GM18951 (cell line): ENCODE results near the gene KIF5A.
"Not testable (repeated sequence)": the region's sequence is repeated elsewhere in the genome, so short reads cannot be mapped to it uniquely, and the experiment has no call there.

Experiments
- POLR2A ChIP-seq: IDR thresholded peaks from 4 replicates; pipeline ENCODE4 v1.6.1; 2011; ENCODE audit warnings: mild to moderate bottlenecking; ENCODE audit not compliant: insufficient read length, insufficient read depth; ENCODE audit errors: extremely low read depth
- in situ Hi-C: fragments of 300-500 bp; cut with MboI; formaldehyde crosslinking; loops from one replicate; pipeline ENCODE4 v1.12.0; 2022; ENCODE audit warnings: low sequenced_read_pairs, mixed read lengths, inconsistent platforms; ENCODE audit not compliant: unreplicated experiment

KIF5A gene

GRCh38 chr12:57549909-57550640, at the start of gene KIF5A:
Gene KIF5A, plus strand, starts transcription at chr12:57550044. Its CDS starts 228 bp downstream, at chr12:57550272.
- no peak for TF ChIP-seq POLR2A
- in situ Hi-C loops = no loop called here

- in situ Hi-C loops = no loop called here
Observed at GRCh38 chr12:57500213-57500612, 49.6 kb upstream of the KIF5A start.

GRCh38 chr12:57502311-57502969, 47.4 kb upstream of the KIF5A start:
- in situ Hi-C loops = not testable (repeated sequence)

More at GRCh38 chr12:57500213-57500612, 49.6 kb upstream of the KIF5A start:
- no peak for TF ChIP-seq POLR2A

- in situ Hi-C loops = not testable (repeated sequence)
Observed at GRCh38 chr12:57506541-57506940, 43.3 kb upstream of the KIF5A start.

GRCh38 chr12:57507796-57508195, 42.0 kb upstream of the KIF5A start:
- in situ Hi-C loops = not testable (repeated sequence)

GRCh38 chr12:57511161-57511560, 38.7 kb upstream of the KIF5A start:
- TF ChIP-seq POLR2A = no peak
- in situ Hi-C loops = no loop called here

- in situ Hi-C loops = no loop called here
- no peak for TF ChIP-seq POLR2A
Observed at GRCh38 chr12:57511588-57512325, 38.1 kb upstream of the KIF5A start.

- no peak for TF ChIP-seq POLR2A
- in situ Hi-C loops = no loop called here
Observed at GRCh38 chr12:57512665-57513064, 37.2 kb upstream of the KIF5A start.

- in situ Hi-C loops = no loop called here
- no peak for TF ChIP-seq POLR2A
Observed at GRCh38 chr12:57513266-57513665, 36.6 kb upstream of the KIF5A start.

- in situ Hi-C loops = not testable (repeated sequence)
Observed at GRCh38 chr12:57513677-57514076, 36.2 kb upstream of the KIF5A start.

- in situ Hi-C loops = not testable (repeated sequence)
Observed at GRCh38 chr12:57514246-57514645, 35.6 kb upstream of the KIF5A start.

- TF ChIP-seq POLR2A = no peak
- in situ Hi-C loops = no loop called here
Observed at GRCh38 chr12:57514720-57515407, 35.0 kb upstream of the KIF5A start.

GRCh38 chr12:57515408-57515933, 34.4 kb upstream of the KIF5A start:
- TF ChIP-seq POLR2A = no peak

More at GRCh38 chr12:57515408-57515933, 34.4 kb upstream of the KIF5A start:
- in situ Hi-C loops = no loop called here
